GM21381 (cell line): ENCODE measurements around the gene CNTNAP2.

ENCODE experiments used
- ATAC-seq: cut with Tn5 transposase; IDR thresholded peaks from one replicate; pipeline ENCODE4 v1.9.1; 2021; ENCODE audit warnings: mild to moderate bottlenecking, moderate library complexity; ENCODE audit not compliant: unreplicated experiment

Gene CNTNAP2

DNA sequence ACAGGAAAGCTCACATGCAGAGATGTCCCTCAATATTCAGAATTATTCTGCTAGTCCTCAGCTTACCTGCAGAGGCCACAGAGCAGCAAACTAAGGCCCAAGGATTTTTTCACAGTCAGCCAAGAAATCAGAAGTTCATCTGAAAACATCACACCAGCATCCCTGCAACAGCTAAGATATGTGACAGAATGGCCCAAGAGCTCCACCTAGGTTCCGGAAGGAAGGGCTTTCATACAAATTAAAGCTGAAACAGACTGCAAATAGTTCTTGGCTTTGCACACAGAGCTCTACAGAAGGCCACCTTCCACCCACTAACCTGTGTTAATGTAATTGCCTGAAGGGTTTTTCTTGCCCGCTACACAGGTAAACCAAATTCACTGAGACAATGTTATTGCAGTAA lies 2035.2 kb downstream of the CNTNAP2 start:
- no peak for ATAC-seq

DNA sequence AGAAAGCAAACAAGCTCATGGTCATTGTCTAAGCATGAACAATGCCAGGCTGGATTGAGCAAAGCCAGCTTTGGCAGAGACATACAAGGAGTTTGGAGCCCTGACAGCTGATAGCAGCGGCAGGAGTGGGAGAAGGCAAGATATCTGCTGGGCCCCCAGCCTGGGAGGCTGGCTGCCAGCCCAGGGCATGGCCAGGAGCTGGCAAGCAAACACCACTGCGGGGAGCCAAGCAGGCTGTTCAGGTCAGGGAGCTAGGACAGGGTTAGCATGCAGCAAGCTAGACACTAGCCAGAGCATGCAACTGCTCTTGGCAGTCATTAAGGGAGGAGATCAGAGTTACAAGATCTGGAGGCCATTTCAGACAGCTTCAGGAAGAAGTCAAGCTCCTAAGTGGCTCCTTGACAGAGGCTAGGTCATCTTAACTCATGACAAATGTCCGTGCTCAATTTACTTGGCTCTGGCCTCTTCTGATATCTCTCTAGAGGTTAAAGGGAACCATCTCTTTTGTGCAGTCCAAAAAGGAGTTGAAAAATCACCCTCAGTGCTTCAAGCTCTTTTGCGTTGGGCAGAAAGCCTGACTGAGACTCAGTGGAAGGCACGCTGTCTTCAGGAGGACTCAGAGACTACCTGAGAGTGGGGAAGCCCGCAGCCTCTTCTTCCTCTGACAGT lies 2037.1 kb downstream of the CNTNAP2 start:
- ATAC-seq, result no peak

DNA sequence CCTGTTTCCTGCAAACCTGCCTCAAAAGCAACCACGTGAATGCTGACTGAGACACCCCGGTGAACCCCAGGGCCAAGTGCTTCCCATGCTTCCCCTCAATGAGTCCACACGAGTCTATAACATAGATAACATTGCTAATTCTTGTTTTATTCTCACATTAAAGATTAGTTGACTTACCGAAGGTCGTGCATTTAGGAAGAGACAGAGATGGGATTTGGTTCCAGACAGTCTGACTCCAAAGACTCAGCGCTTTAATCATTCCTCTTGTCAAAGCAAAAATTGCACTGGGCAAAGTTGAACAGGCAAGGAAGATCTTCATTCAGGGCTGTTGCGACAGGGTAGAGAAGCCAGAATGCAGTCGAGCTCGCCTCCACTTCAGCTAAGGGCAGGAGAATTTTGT lies 2038.4 kb downstream of the CNTNAP2 start:
- no peak for ATAC-seq

DNA sequence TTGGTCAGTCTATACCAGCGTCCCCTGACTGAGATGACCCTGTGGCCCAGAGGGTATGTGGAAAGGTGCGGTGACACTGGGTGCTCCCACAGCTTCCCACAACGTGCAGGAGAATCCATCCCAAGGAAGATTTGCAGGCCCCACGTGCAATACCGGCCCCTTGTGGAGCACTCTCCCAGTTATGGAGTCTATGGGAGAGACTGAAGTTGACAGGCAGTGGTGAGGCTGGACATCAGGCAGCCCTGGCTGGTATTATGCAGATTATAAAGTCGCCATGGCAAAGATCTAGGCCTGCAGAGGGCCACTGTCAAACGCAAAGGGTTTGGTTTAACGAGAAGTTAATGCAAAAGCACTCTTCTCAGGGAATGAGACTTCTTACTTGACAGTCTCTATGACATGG lies 2039.2 kb downstream of the CNTNAP2 start:
- ATAC-seq, result no peak

DNA sequence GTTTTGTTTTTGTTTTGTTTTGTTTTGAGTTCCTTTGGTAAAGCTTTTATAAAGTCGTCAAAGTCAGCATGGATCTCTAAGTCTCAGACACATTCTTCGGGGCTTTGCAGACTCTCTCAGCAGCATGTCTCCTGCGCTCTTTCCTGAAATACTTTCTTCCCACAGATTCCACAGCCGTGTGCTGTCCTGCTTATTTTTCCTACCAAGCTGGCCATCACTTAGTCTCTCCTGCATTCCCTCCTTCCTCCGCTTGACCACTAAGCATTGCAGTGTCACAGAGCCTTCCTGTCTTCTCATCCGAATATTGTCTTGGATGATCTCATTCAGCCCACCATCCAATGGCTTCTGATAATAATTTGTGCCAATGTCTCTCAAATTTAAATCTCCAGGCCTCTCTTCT lies 2039.6 kb downstream of the CNTNAP2 start:
- no peak for ATAC-seq

DNA sequence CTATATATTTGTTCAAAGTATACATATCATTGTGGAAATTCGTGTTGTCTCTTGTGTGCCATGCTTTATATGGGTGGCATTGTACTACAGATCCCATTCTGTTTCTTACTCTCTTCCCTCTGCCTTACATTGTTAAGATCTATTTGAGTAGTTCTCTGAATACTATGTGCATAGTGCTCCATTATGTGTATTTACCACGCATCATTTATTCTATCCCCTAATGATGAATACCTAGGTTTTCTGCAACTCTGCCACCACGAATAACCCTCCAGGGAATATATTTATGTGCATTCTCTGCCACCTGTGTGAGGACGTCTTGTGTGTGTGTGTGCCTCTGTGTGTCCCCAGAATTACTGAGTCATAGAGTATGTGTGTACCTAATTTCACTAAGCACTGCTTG lies 2042.7 kb downstream of the CNTNAP2 start:
- no peak for ATAC-seq

DNA sequence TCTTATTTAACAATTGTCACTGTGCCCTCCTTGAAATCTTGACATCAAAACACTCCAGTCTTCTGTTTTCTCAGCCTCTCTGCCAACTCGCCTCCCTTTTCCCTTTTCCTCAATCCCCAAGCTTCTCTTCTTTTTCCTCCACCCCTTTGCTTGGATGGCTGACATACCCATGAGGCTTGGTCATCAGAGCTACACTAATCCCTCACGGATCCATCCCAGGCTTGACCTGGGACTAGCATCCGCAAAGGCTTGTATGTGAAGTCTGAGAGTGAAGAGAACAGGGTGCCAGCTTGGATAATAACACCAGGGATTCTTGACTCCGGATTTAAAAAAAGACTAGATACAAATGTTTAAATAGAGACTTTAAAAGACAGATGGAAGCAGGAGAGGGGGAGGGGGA lies 2045.2 kb downstream of the CNTNAP2 start:
- no peak for ATAC-seq

DNA sequence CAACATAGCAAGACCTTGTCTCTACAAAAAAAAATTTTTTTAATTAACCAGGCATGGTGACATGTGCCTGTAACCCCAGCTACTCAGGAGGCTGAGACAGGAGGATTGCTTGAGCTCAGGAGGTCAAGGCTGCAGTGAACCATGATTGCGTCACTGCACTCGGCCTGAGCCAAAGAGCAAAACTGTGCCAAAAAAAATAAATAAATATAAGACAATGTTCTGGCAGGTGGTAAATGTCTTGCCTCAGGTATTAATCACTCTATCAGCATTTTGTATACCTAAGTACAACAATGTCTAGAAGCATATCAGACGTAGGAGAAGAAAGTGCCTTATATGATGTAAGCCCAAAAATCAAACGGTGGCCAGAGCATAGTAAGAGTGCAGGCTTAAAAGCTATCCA lies 2046.2 kb downstream of the CNTNAP2 start:
- no peak for ATAC-seq

DNA sequence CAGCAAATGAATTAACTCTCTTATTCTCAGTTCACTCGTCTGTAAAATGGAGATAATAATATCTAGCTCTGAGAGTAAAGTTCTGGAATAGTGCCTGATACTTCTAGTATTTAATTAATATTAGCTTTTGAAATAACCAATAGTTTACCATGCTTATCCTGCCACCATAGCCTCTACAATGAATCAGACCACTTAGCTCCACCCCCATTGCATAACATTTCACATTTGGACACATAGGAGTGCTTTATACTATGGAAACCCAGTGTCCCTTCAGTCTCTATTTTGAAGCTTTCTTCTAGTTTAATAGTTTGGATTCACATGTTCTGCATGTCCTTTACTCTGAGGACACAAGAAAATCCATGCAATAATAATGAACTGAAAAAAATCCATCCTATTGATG lies 2046.6 kb downstream of the CNTNAP2 start:
- no peak for ATAC-seq

DNA sequence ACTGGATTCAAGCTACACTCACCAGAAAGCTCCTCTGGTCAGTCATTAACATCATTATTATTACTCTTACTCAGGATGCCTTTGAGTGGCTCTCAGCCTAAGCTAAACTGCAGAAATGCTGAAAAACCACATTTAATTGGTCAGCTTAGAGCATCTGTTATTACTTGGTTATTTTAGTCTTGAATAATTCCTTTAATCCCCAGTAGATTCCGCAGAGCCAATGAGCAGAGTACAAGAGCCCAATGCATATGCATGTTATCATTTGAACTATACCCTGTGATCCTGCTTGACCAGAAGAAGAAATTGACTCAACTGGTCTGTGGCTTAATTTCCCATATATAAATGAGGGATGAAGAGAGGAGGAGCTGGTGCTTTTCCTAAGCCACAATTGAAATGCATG lies 2056.3 kb downstream of the CNTNAP2 start:
- no peak for ATAC-seq

DNA sequence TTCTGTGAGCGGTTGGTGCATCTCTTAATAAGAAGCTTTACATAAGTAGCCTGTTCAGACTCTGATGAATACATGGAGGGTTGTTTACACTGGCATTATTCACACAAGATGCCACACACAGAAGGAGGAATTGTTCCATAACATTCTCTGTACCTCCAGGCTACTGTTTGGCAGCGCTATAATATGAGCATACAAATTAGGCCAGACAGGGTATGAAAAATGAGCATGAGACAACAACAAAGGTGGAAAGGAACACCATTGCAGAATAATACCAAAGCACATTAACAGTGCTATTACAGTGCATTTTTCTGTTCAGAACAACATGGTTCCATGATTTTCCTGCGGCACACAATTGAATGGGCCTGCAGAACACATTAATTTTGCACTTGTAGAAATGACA lies 2056.8 kb downstream of the CNTNAP2 start:
- ATAC-seq, result no peak

DNA sequence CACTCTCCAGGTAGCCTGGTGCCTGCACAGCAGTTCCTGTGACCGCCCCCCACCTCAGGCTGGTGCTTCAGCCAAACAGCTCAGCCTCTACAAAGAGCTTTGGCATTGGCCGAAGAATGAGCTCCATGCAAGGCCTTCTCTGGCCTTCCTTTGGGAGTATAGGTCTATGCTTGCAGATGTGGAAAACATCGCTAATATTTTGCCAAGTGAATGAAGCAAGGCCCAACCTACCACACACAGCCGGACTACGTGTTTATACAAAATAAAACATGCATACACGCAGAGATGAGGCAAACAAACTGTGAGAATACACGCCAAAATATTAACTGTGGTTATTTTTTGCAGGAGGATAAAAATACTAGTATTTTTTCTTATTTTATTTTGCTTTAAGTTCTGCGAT lies 2057.8 kb downstream of the CNTNAP2 start:
- ATAC-seq, result no peak

DNA sequence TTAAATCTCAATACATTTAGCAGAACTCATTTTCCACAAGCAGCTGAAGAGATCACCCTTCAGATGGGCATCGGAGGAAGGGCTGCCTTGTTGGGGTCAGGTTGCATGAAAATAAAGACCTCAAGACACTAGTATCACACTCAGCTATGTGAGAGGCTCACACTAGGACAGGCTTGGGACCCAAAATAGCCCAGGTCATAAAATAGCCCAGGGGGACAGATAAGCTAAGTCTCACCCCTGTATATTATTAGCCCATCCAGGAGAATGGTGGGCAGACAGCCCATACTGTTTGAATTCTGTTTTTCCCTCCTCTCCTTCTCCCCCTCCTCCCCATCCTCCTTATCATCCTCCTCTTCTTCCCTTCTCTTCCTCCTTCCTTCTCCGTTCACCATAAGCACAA lies 2058.9 kb downstream of the CNTNAP2 start:
- no peak for ATAC-seq

DNA sequence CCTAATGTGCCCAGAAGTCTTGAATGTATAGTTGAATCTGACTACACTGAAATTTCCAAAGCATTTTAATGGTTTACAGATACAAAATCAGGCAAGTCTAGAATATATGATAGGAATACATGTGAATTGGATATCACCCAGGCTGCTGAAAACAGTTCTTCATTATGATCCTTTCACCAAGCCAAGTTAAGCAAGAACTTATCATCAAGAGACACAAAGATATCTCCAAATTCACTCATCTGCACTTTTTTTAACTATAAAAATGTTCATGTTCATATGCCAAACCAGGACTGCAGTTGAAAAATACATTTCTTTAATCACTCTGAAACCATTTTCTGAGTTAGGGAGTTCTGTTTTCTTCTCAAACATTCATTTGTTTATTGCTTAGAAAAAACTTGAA lies 2061.4 kb downstream of the CNTNAP2 start:
- ATAC-seq, result no peak

DNA sequence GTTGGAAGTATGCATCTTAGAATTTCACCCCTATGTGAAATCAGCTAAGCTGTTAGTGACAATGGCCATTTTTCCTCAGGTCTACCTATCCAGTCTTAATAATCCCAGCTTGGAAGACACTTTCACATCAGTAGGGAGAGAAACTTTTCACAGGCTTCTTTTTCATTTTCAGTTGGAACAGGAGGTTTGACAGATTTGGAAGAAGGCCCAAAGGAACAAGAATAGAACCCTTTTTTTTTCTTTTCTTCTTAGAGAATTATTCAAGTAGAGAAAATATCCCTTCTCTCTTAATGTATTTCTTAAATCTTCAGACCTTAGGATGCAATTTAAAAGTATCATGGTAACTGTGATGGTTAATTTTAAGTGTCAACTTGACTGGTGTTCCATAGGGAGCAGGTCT lies 2063.5 kb downstream of the CNTNAP2 start:
- no peak for ATAC-seq

DNA sequence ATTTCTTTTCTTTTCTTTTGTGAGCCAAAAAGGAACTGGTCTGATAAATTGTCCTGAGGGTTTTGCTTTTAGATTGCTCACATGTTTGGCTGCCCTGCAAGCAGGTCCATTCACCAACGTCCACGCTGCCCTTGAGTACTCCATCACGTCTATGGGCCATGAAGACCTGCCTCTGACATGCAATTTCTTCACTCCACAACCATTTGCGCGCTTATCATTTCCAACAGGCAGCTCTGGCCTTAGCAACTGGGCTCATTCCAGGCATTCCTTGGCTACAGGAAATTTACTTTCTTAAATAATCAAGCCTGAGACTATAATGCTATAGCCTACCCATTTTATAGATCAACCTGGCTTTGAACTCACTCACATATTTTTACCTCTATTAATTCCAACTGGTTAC lies 2065.7 kb downstream of the CNTNAP2 start:
- ATAC-seq, result no peak

DNA sequence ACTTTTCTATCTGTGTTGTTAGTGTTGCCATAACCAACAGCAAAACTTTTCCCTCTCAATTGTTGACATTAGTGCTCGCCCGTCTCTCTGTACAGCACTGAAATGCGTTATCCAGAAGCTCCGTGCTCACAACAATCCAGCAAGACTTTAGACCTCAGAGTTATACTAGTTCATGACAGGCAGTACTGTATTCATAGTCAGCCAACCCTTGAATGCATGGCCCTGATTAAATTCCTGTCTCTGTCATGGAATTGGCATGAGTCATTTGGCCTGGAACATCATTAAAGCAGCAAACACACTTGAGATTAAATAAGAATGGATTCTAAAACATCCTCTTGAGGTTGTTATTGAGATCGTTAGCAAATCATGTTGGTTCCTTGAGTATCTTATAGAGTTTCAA lies 2068.4 kb downstream of the CNTNAP2 start:
- no peak for ATAC-seq

DNA sequence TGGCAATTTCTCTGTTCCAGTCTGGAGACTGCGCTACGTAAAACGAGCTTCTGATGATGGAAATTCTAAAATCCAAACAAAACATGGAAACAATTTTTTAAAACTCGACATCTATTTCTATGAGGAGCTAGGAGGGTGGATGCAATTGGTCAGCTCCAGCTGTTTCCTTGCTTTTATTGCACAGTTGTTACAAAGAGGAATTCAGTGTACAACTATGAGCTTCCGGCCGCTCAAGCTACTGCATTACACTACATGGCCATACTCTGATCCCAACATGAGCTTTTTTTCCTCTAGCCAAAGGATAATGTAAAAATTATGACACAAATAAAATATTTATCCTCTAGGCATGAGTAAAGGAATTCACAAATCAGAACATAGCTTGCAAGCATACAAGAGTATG lies 2070.9 kb downstream of the CNTNAP2 start:
- no peak for ATAC-seq

DNA sequence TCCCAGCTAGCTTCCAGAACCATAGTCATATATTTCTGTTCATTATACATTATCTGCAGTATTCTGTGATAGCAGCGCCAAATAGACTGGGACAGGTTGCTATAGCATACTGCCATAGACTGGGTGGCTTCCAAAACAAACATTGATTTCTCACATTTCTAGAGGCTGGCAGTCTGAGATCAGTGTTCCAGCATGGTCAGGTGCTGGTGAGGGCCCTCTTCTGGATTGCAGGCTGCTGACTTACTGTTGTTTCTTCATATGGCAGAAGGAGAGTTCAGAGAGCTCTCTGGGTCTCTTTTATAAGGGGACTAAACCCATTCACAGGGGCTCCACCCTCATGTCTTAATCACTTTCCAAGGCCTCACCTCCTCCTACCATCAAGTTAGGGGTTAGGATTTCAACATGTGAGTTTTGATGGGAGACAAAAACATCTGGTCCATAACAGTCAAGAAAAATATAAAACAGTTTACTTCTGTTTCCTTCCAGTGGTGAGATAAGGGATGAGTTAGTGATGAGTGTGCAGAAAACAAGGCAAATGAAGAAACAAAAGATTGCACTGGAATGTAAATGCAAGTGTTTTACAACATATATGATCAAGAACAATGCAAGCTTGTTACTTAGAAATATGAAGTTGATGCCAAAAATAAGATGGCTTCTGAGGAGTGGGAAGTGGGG lies 2074.9 kb downstream of the CNTNAP2 start:
- ATAC-seq, result no peak

DNA sequence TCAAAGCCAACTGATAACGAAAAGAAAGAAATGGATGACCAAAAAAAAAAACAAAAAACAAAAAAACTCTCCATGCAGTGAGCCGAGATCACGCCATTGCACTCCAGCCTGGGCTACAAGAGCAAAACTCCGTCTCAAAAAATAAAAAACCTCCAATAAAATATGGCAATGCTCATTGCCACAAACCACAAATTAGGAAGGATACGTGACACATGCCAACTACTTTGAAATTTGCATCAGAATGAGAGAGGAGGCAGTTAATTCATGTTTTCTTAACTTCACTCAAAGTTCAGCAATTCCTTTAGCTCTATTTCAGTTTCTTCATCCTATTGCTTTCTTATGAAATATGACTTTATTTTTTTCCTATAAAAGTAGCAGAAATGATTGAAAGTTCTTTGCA lies 2075.9 kb downstream of the CNTNAP2 start:
- no peak for ATAC-seq

DNA sequence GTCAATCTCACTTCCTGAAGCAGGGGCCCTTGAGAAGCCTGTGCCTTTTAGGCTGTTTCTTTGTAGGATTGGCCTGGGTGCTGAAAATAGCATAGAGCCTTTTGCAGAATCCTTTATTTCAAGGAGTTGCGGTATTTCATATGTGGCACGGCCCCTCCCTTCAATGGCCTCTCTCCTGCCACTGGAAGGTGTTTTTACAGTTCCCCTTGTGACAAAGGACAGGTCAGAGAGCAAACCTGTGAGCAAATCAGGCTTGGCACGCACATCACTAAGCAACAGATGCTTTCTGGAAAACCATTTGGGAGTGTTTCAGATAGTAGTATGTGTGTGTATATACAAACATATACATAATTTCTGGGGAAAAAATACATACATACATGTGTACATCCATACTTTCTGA lies 2085.4 kb downstream of the CNTNAP2 start:
- no peak for ATAC-seq

DNA sequence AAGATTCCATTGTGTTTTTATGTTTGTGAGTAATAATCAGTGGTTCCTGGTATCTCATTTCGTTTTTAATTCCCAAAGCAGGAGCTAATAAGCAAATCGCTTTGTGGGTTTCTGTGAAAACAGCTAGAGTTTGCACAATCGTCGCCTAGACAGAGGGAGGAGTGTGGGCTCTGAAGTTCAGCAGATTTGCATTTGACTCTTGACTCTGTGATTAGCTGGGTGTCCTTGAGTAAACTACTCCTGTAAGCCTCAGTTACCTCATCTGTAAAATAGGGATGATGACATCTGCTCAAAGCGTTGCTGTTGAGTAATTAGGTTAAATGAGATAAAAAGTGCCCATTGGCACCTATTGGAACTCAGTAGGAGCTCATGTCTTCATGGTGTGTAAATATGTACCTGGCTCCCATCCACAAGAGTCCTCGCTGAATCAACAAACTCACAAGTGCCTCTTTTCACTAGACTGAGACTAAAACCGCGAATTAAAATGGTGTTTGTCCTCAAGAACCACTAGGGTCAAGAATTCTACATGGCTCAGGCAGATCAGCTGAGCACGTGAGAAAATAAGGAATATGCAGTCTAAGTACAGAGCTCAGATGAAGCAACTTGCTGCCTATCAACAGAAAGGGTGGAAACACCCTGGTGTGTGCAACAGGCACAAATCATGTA lies 2088.2 kb downstream of the CNTNAP2 start:
- ATAC-seq, result no peak
